CD1c-positive myeloid dendritic cell (primary cell): ENCODE results near the gene APOBEC3F.
A peak's percentile ranks its signal among the peaks of the same experiment; 100 is the strongest.

Experiments used
- DNase-seq: peaks from one replicate; pipeline ENCODE4 v3.0.0-alpha.2; 2016; ENCODE audit errors: extremely low spot score

The APOBEC3F gene

GRCh38 chr22:39092111-39092862 lies 51.6 kb downstream of the APOBEC3F start:
- peak; percentile 15 for DNase-seq

GRCh38 chr22:39094717-39095389 lies 54.2 kb downstream of the APOBEC3F start:
- no peak for DNase-seq

GRCh38 chr22:39095971-39096370 lies 55.3 kb downstream of the APOBEC3F start:
- no peak for DNase-seq

GRCh38 chr22:39097098-39098020 lies 56.7 kb downstream of the APOBEC3F start, which contains the start of gene APOBEC3H:
Gene APOBEC3H (plus strand): TSS chr22:39097244. CDS start chr22:39100279, 3,035 bp downstream.
- peak; percentile 79 for DNase-seq

GRCh38 chr22:39098026-39098425 lies 57.4 kb downstream of the APOBEC3F start:
- no peak for DNase-seq

- no peak for DNase-seq
Measured at GRCh38 chr22:39098576-39098975, 57.9 kb downstream of the APOBEC3F start.

- DNase-seq: no peak
Measured at GRCh38 chr22:39101226-39101625, 60.6 kb downstream of the APOBEC3F start.

- no peak for DNase-seq
Measured at GRCh38 chr22:39103431-39103830, 62.8 kb downstream of the APOBEC3F start.
